OCI-LY1 (cell line): Measurements from ENCODE around the gene MBNL1.

Experiments used
- H2AFZ ChIP-seq: fragments of 200-600 bp; sonication (generic), shearing (Covaris generic); 2 replicates; pipeline ENCODE4 v1.6.0; 2014; ENCODE audit warnings: antibody characterized with exemption, mild to moderate bottlenecking, low read length
- H3F3A ChIP-seq: fragments of 200-600 bp; sonication (generic), shearing (Covaris generic); 2 replicates; pipeline ENCODE4 v1.6.0; 2014; ENCODE audit warnings: mild to moderate bottlenecking, antibody characterized with exemption, low read length, moderate library complexity; ENCODE audit not compliant: insufficient read depth
- H3K27ac ChIP-seq: fragments of 200-600 bp; sonication (generic); 2 replicates; pipeline ENCODE4 v1.5.1; 2014; ENCODE audit warnings: low read length, mixed run types, mild to moderate bottlenecking, low read depth; ENCODE audit not compliant: poor library complexity, severe bottlenecking
- H3K27me3 ChIP-seq: fragments of 200-600 bp; sonication (generic); 2 replicates; pipeline ENCODE4 v1.6.0; 2014; ENCODE audit warnings: antibody characterized with exemption, mild to moderate bottlenecking, low read length, moderate library complexity; ENCODE audit not compliant: insufficient read depth
- H3K36me3 ChIP-seq: fragments of 200-600 bp; sonication (generic); 2 replicates; pipeline ENCODE4 v1.6.1; 2014; ENCODE audit warnings: mild to moderate bottlenecking, antibody characterized with exemption, low read length, moderate library complexity, mixed read lengths; ENCODE audit not compliant: insufficient read depth
- H3K4me1 ChIP-seq: fragments of 200-600 bp; sonication (generic); 2 replicates; pipeline ENCODE4 v1.5.1; 2014; ENCODE audit warnings: mild to moderate bottlenecking, low read length, moderate library complexity; ENCODE audit not compliant: insufficient read depth, severe bottlenecking
- H3K4me2 ChIP-seq: fragments of 200-600 bp; sonication (generic), shearing (Covaris generic); 2 replicates; pipeline ENCODE4 v1.6.1; 2014; ENCODE audit warnings: low read length
- H3K4me3 ChIP-seq: fragments of 200-600 bp; sonication (generic); 2 replicates; pipeline ENCODE4 v1.5.1; 2014; ENCODE audit warnings: low read length, low read depth, mild to moderate bottlenecking, mixed read lengths; ENCODE audit not compliant: poor library complexity, severe bottlenecking
- H3K79me2 ChIP-seq: fragments of 200-600 bp; shearing (Covaris generic); 2 replicates; pipeline ENCODE4 v1.6.1; 2016; ENCODE audit warnings: mixed run types, low read length, mixed read lengths; ENCODE audit not compliant: insufficient read depth
- H3K9ac ChIP-seq: fragments of 200-600 bp; sonication (generic), shearing (Covaris generic); 2 replicates; pipeline ENCODE4 v1.6.1; 2014; ENCODE audit warnings: mild to moderate bottlenecking, low read length, mixed read lengths
- H3K9me2 ChIP-seq: fragments of 200-600 bp; sonication (generic), shearing (Covaris generic); 2 replicates; pipeline ENCODE4 v1.6.1; 2014; ENCODE audit warnings: low read depth, mild to moderate bottlenecking, low read length, mixed read lengths
- H3K9me3 ChIP-seq: fragments of 200-600 bp; shearing (Covaris generic); 2 replicates; pipeline ENCODE4 v1.6.1; 2014; ENCODE audit warnings: low read length, mixed read lengths
- H4K20me1 ChIP-seq: fragments of 200-600 bp; sonication (generic), shearing (Covaris generic); 2 replicates; pipeline ENCODE4 v1.6.0; 2016; ENCODE audit warnings: mild to moderate bottlenecking, low read length; ENCODE audit not compliant: insufficient read depth
- CTCF ChIP-seq: fragments of 200-600 bp; sonication (generic), shearing (Covaris generic); IDR thresholded peaks from 2 replicates; pipeline ENCODE4 v1.5.1; 2017; ENCODE audit warnings: mild to moderate bottlenecking, antibody characterized with exemption, low read length, moderate library complexity, mixed read lengths
- EZH2 ChIP-seq: fragments of 200-600 bp; sonication (generic), shearing (Covaris generic); IDR thresholded peaks from 2 replicates; pipeline ENCODE4 v1.8.0; 2017; ENCODE audit warnings: borderline replicate concordance, mixed run types, mild to moderate bottlenecking, antibody characterized with exemption, low read length, moderate library complexity, mixed read lengths

The MBNL1 gene

GRCh38 chr3:152459572-152459971, 190.8 kb downstream of the MBNL1 start:
- Histone ChIP-seq H3K4me1 (no peaks in the 10 kb centered on the region), H3K9me2 (no peaks in the 10 kb centered on the region), H3K4me2 (no peak overlapping the region), H3F3A (peaks cover 10% of the 10 kb centered on the region; the same call in 1 of the 2 replicates), H4K20me1 (no peaks in the 10 kb centered on the region), H3K36me3 (peaks cover 87% of the 10 kb centered on the region), H3K27ac (no peak overlapping the region), H2AFZ (no peak overlapping the region), H3K9me3 (no peaks in the 10 kb centered on the region), H3K79me2 (no peaks in the 10 kb centered on the region), H3K4me3 (no peak overlapping the region), H3K9ac (no peak overlapping the region), H3K27me3 (no peaks in the 10 kb centered on the region)
- TF ChIP-seq EZH2 = no peak
- no peak for TF ChIP-seq CTCF

GRCh38 chr3:152460936-152461335, 192.2 kb downstream of the MBNL1 start:
- Histone ChIP-seq H3K9me2 (no peaks in the 10 kb centered on the region), H4K20me1 (no peaks in the 10 kb centered on the region), H3F3A (peaks cover 13% of the 10 kb centered on the region; the same call in 1 of the 2 replicates), H2AFZ (no peak overlapping the region), H3K79me2 (no peaks in the 10 kb centered on the region), H3K36me3 (peaks cover 89% of the 10 kb centered on the region), H3K9me3 (no peaks in the 10 kb centered on the region), H3K4me3 (no peak overlapping the region), H3K27me3 (no peaks in the 10 kb centered on the region), H3K9ac (no peak overlapping the region), H3K27ac (no peak overlapping the region), H3K4me2 (no peak overlapping the region), H3K4me1 (no peaks in the 10 kb centered on the region)
- TF ChIP-seq EZH2 = no peak
- TF ChIP-seq CTCF = no peak

GRCh38 chr3:152461460-152461859, 192.7 kb downstream of the MBNL1 start:
- Histone ChIP-seq H3K9me3 (no peaks in the 10 kb centered on the region), H3K27ac (no peak overlapping the region), H3K27me3 (no peaks in the 10 kb centered on the region), H2AFZ (no peak overlapping the region), H3K4me1 (no peaks in the 10 kb centered on the region), H3K36me3 (peaks cover 84% of the 10 kb centered on the region), H3K4me2 (no peak overlapping the region), H3K9ac (no peak overlapping the region), H4K20me1 (no peaks in the 10 kb centered on the region), H3F3A (peaks cover 17% of the 10 kb centered on the region; the same call in 1 of the 2 replicates), H3K9me2 (no peaks in the 10 kb centered on the region), H3K4me3 (no peak overlapping the region), H3K79me2 (no peaks in the 10 kb centered on the region)
- TF ChIP-seq CTCF (no peak), EZH2 (no peak)
